Mucosa of rectum (tissue), 2 donors: Measurements from ENCODE around the gene ATF7IP.
A peak's percentile ranks its signal among the peaks of the same experiment; 100 is the strongest.

Source experiments
- H3K27ac ChIP-seq, 2 donors: one replicate each; pipeline ENCODE4 v1.7.0; 2013; ENCODE audit warnings: inconsistent platforms in 2 of 2, low read depth in 2 of 2, low read length in 2 of 2
- H3K27me3 ChIP-seq, 2 donors: one replicate each; pipeline ENCODE4 v1.7.0; 2013; ENCODE audit warnings: low read length in 2 of 2; ENCODE audit not compliant: control insufficient read depth in 2 of 2, insufficient read depth in 2 of 2
- H3K36me3 ChIP-seq, 2 donors: one replicate each; pipeline ENCODE4 v1.7.0; 2013; ENCODE audit warnings: low read length in 2 of 2; ENCODE audit not compliant: control insufficient read depth in 2 of 2, insufficient read depth in 2 of 2
- H3K4me1 ChIP-seq, 2 donors: one replicate each; pipeline ENCODE4 v1.7.0; 2013; ENCODE audit warnings: low read length in 2 of 2, mild to moderate bottlenecking in 1 of 2; ENCODE audit not compliant: control insufficient read depth in 2 of 2, insufficient read depth in 2 of 2
- H3K4me3 ChIP-seq, 2 donors: one replicate each; pipeline ENCODE4 v1.7.0; 2013; ENCODE audit warnings: low read length in 2 of 2
- H3K9ac ChIP-seq, 2 donors: one replicate each; pipeline ENCODE4 v1.7.0; 2013; ENCODE audit warnings: low read length in 2 of 2, low read depth in 1 of 2, mild to moderate bottlenecking in 1 of 2
- H3K9me3 ChIP-seq, 2 donors: one replicate each; pipeline ENCODE4 v1.7.0; 2013; ENCODE audit warnings: low read length in 2 of 2; ENCODE audit not compliant: control insufficient read depth in 2 of 2
- donor health status: healthy.
- donor health status: Normal muscosa, but diverticular disease.

Gene ATF7IP

DNA sequence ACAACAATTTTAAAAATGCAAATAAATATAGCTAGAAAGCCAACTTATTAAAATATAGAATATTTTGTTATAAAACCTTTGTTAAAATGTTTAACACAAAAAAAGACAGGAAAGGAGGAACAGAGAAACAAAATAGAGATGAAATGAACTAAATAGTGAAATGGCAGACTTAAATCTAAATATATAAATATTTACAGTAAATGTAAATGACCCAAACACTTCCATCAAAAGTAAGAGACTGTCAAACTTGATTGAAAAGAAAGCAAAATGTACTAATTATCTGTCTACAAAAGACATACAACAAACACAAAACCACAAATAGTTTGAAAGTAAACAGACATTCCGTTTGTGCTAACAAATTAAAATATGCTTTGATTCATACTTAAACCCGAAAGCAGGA lies 160.5 kb downstream of the ATF7IP start:
- H3K27me3 ChIP-seq, result no peaks in the 10 kb centered on the region
- no peak overlapping the region for H3K9ac ChIP-seq
- H3K4me3 ChIP-seq, result no peak overlapping the region
- H3K36me3 ChIP-seq, result no peaks in the 10 kb centered on the region
- H3K9me3 ChIP-seq, result peaks cover 3 to 8% of the 10 kb centered on the region in 2 donors
- H3K27ac ChIP-seq, result no peak overlapping the region
- no peaks in the 10 kb centered on the region for H3K4me1 ChIP-seq

DNA sequence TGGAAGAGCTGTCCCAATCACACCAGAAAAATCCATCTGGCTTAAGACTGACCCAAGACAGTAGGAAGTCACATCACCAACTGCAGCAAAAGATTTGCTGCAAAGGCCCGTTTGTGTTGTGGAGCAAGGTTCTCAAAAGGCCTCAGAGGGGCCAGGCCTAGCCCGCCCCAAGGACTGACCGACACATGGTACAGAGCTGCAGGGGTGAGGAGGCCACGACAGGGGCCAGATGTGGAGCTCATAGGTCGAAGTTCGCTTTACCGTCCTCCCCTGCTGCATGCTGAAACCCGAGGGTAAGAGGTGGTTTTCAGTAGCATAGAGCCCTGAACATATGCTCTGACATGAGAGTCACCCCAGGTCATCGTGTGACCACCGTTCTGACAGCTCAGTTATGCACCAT lies 166.7 kb downstream of the ATF7IP start:
- Histone ChIP-seq H3K4me3 (no peak overlapping the region), H3K9ac (no peak overlapping the region), H3K36me3 (peaks cover 4 to 13% of the 10 kb centered on the region in 2 donors), H3K27ac (no peak overlapping the region), H3K4me1 (no peaks in the 10 kb centered on the region), H3K27me3 (no peaks in the 10 kb centered on the region), H3K9me3 (no peaks in the 10 kb centered on the region)

DNA sequence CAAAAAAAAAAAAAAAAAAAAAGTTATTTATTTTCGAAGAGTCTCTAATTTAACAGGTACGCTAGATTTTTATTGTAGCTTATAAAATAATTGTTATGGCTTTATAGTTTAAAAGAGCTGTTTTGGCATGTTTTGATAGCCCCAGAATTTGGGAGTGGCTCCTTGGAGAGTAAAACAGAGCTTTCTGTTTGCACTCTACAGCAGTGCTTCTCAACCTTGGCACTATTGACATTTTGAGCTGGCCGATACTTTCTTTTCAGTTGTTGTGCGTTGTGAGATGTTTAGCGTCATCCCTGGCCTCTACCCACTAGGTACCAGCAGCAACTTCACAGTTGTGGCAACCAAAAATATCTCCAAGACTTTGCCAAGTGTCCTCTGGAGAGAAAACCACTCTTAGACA lies 171.6 kb downstream of the ATF7IP start:
- H3K4me1 ChIP-seq, result peaks cover 0 to 7% of the 10 kb centered on the region in 2 donors
- no peaks in the 10 kb centered on the region for H3K9me3 ChIP-seq
- peak overlapping the region in 1 of 2 donors; percentile 19 for H3K27ac ChIP-seq
- H3K36me3 ChIP-seq, result peaks cover 4 to 13% of the 10 kb centered on the region in 2 donors
- H3K4me3 ChIP-seq, result peak overlapping the region; percentile 6 to 45
- H3K27me3 ChIP-seq, result no peaks in the 10 kb centered on the region
- H3K9ac ChIP-seq, result peak overlapping the region in 1 of 2 donors; percentile 3

- Histone ChIP-seq H3K9me3 (no peaks in the 10 kb centered on the region), H3K4me1 (peaks cover 3 to 12% of the 10 kb centered on the region in 2 donors), H3K27me3 (no peaks in the 10 kb centered on the region), H3K27ac (no peak overlapping the region), H3K4me3 (no peak overlapping the region), H3K9ac (no peak overlapping the region), H3K36me3 (peaks cover 0 to 6% of the 10 kb centered on the region in 2 donors)
These were observed 175.4 kb downstream of the ATF7IP start for GRCh38 chr12:14540801-14541462.

GRCh38 chr12:14545144-14546124 lies 180.0 kb downstream of the ATF7IP start:
- peak overlapping the region; percentile 24 to 59 for H3K27ac ChIP-seq
- no peaks in the 10 kb centered on the region for H3K36me3 ChIP-seq
- peaks cover 3 to 14% of the 10 kb centered on the region in 2 donors for H3K4me1 ChIP-seq
- no peak overlapping the region for H3K4me3 ChIP-seq
- no peaks in the 10 kb centered on the region for H3K9me3 ChIP-seq
- no peaks in the 10 kb centered on the region for H3K27me3 ChIP-seq
- H3K9ac ChIP-seq, result no peak overlapping the region

DNA sequence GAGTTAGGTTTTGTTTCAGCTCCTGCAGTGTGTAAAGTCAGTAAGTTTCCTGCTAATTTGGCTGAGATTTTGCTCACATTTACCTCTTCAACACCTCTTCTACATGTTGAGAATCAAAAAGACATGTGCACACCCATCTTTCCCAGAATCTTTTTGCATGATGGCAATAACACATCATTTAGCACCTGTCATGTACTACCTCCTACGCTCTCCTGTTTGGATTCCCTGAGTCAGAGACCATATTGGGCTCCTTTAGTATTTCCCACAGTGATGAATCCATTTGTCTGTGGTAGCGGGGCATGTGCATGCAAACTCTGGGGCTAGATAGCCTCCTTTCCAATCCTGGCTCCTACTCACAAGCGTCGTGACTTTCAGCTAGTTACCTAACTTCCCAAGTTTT lies 182.1 kb downstream of the ATF7IP start:
- no peaks in the 10 kb centered on the region for H3K9me3 ChIP-seq
- no peak overlapping the region for H3K4me3 ChIP-seq
- no peak overlapping the region for H3K9ac ChIP-seq
- H3K4me1 ChIP-seq, result peaks cover 3 to 8% of the 10 kb centered on the region in 2 donors
- H3K27me3 ChIP-seq, result no peaks in the 10 kb centered on the region
- peaks cover 0 to 3% of the 10 kb centered on the region in 2 donors for H3K36me3 ChIP-seq
- no peak overlapping the region for H3K27ac ChIP-seq

- Histone ChIP-seq H3K4me3 (no peak overlapping the region), H3K27me3 (no peaks in the 10 kb centered on the region), H3K9me3 (no peaks in the 10 kb centered on the region), H3K9ac (no peak overlapping the region), H3K27ac (no peak overlapping the region), H3K36me3 (peaks cover 3 to 4% of the 10 kb centered on the region in 2 donors), H3K4me1 (peaks cover 7 to 10% of the 10 kb centered on the region in 2 donors)
These were observed 183.1 kb downstream of the ATF7IP start for GRCh38 chr12:14548609-14549008.
